ENCODE results near the gene NPR1.

DNA sequence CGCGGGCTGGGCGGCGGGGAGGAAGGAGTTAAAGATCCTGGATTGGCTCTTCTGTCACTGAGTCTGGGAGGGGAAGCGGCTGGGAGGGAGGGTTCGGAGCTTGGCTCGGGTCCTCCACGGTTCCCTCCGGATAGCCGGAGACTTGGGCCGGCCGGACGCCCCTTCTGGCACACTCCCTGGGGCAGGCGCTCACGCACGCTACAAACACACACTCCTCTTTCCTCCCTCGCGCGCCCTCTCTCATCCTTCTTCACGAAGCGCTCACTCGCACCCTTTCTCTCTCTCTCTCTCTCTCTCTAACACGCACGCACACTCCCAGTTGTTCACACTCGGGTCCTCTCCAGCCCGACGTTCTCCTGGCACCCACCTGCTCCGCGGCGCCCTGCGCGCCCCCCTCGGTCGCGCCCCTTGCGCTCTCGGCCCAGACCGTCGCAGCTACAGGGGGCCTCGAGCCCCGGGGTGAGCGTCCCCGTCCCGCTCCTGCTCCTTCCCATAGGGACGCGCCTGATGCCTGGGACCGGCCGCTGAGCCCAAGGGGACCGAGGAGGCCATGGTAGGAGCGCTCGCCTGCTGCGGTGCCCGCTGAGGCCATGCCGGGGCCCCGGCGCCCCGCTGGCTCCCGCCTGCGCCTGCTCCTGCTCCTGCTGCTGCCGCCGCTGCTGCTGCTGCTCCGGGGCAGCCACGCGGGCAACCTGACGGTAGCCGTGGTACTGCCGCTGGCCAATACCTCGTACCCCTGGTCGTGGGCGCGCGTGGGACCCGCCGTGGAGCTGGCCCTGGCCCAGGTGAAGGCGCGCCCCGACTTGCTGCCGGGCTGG lies at the start of gene NPR1:
- no peak for TF ChIP-seq CTCF (IDR thresholded peaks at IDR 0.05 in 4 of 5, conservative IDR thresholded peaks at IDR 0.05 in 1 of 5)
- TF ChIP-seq POLR2A (IDR thresholded peaks at IDR 0.05) = no peak

All from gastrocnemius medialis (tissue), 4 donors.